ENCODE results near the gene MPL. TPM values are rescaled to one million over a fixed set of nuclear protein-coding genes. Genes with fewer than 3 reads are reported as not detected.
A peak's percentile ranks its signal among the peaks of the same experiment; 100 is the strongest.

MPL gene
- total and polyA plus RNA-seq, 2 of the 13 experiments (the other 11 are each of a cell fraction or from before 2014, with no cell fraction given), result not detected

- no peak; the same call in 1 of the 2 replicates for TF ChIP-seq ARID4A (CRISPR knock-in tag; IDR thresholded peaks at IDR 0.05; ENCODE audit: borderline replicate concordance)
- TF ChIP-seq ZFY (CRISPR knock-in tag; IDR thresholded peaks at IDR 0.05), result no peak
- TF ChIP-seq ZFP91 (CRISPR knock-in tag; IDR thresholded peaks at IDR 0.05; ENCODE audit: borderline replicate concordance), result 0 out of 2 replicates have a peak, but pooled peaks have one; percentile 1
- 0 out of 2 replicates have a peak, but pooled peaks have one; percentile 24 for TF ChIP-seq LCORL (IDR thresholded peaks at IDR 0.05)
- 0 out of 2 replicates have a peak, but pooled peaks have one; percentile 59 for TF ChIP-seq LCORL (CRISPR knock-in tag; IDR thresholded peaks at IDR 0.05)
- 0 out of 2 replicates have a peak, but pooled peaks have one; percentile 17 for TF ChIP-seq PHF20 (CRISPR knock-in tag; IDR thresholded peaks at IDR 0.05)
- TF ChIP-seq ZMAT3 (CRISPR knock-in tag; conservative IDR thresholded peaks at IDR 0.05), result no peak
- 0 out of 2 replicates have a peak, but pooled peaks have one; percentile 4 for TF ChIP-seq MTA1 (CRISPR knock-in tag; IDR thresholded peaks at IDR 0.05; ENCODE audit: borderline replicate concordance)
- no peak for TF ChIP-seq MEIS2 (CRISPR knock-in tag; IDR thresholded peaks at IDR 0.05)
- TF ChIP-seq ZNF281 (CRISPR knock-in tag; IDR thresholded peaks at IDR 0.05; ENCODE audit: borderline replicate concordance), result peak; percentile 48; the same call in 1 of the 2 replicates
- TF ChIP-seq MAX (IDR thresholded peaks at IDR 0.05), result peak; percentile 9; the same call in 1 of the 2 replicates
- no peak for TF ChIP-seq FOXP1 (IDR thresholded peaks at IDR 0.05)
- TF ChIP-seq FOXP1 (CRISPR knock-in tag; IDR thresholded peaks at IDR 0.05), result no peak
- TF ChIP-seq GTF3A (CRISPR knock-in tag; conservative IDR thresholded peaks at IDR 0.05), result no peak
- 0 out of 2 replicates have a peak, but pooled peaks have one; percentile 2 for TF ChIP-seq MED1 (CRISPR knock-in tag; IDR thresholded peaks at IDR 0.05)
- TF ChIP-seq DMAP1 (CRISPR knock-in tag; IDR thresholded peaks at IDR 0.05), result peak; percentile 10; the same call in 1 of the 2 replicates
These were observed 12.1 kb downstream of the MPL start (continued) for GRCh38 chr1:43349594-43350306.

Measured in HepG2 (cell line).